ENCODE measurements around the gene GP1BA. TPM values are rescaled to one million over a fixed set of nuclear protein-coding genes. Genes with fewer than 3 reads are reported as not detected.

Gene GP1BA
- total and polyA plus RNA-seq, 2 experiments from 2014 or later: not detected

- Histone ChIP-seq H3K79me2 (peaks cover 15% of the 10 kb centered on the region), H3K4me2 (no peak overlapping the region), H3K36me3 (replicated peaks; ENCODE audit: insufficient read depth, low read depth) (no peaks in the 10 kb centered on the region), H3K9me3 (ENCODE audit: low read depth) (no peaks in the 10 kb centered on the region), H3K27ac (no peak overlapping the region), H3K4me1 (ENCODE audit: insufficient read depth) (no peaks in the 10 kb centered on the region), H3K9me2 (replicated peaks; ENCODE audit: insufficient read depth) (no peaks in the 10 kb centered on the region), H2AFZ (no peak overlapping the region), H3K27me3 (no peaks in the 10 kb centered on the region), H3K4me3 (no peak overlapping the region), H4K20me1 (ENCODE audit: insufficient read depth, poor library complexity, severe bottlenecking) (no peaks in the 10 kb centered on the region)
- TF ChIP-seq EZH2phosphoT487 (IDR thresholded peaks at IDR 0.05; ENCODE audit: low read depth, severe bottlenecking, unreplicated experiment) (no peak), CTCF (IDR thresholded peaks at IDR 0.05; ENCODE audit: poor library complexity) (no peak), EZH2 (IDR thresholded peaks at IDR 0.05; ENCODE audit: borderline replicate concordance) (no peak)
- 85% methylated on average over 9 of the region's 9 CpGs for WGBS (ENCODE audit: low lambda C conversion rate, missing lambda C conversion rate)
- DNase-seq (ENCODE audit: low spot score): no peak
These were observed 28.3 kb downstream of the GP1BA start for GRCh38 chr17:4960279-4960922.

- Histone ChIP-seq H3K36me3 (replicated peaks; ENCODE audit: insufficient read depth, low read depth) (no peaks in the 10 kb centered on the region), H3K9me2 (replicated peaks; ENCODE audit: insufficient read depth) (no peaks in the 10 kb centered on the region), H3K4me3 (no peak overlapping the region), H2AFZ (no peak overlapping the region), H3K4me1 (ENCODE audit: insufficient read depth) (peaks cover 20% of the 10 kb centered on the region), H3K27ac (peak overlapping the region; percentile 90), H3K79me2 (peaks cover 49% of the 10 kb centered on the region), H4K20me1 (ENCODE audit: insufficient read depth, poor library complexity, severe bottlenecking) (no peaks in the 10 kb centered on the region), H3K4me2 (peak overlapping the region; percentile 85), H3K9me3 (ENCODE audit: low read depth) (no peaks in the 10 kb centered on the region), H3K27me3 (no peaks in the 10 kb centered on the region)
- no peak for TF ChIP-seq EZH2phosphoT487 (IDR thresholded peaks at IDR 0.05; ENCODE audit: low read depth, severe bottlenecking, unreplicated experiment)
- no peak for TF ChIP-seq CTCF (IDR thresholded peaks at IDR 0.05; ENCODE audit: poor library complexity)
- TF ChIP-seq EZH2 (IDR thresholded peaks at IDR 0.05; ENCODE audit: borderline replicate concordance): no peak
- WGBS (ENCODE audit: low lambda C conversion rate, missing lambda C conversion rate): 98% methylated on average over 15 of the region's 15 CpGs
- no peak for DNase-seq (ENCODE audit: low spot score)
These were observed 33.4 kb downstream of the GP1BA start for GRCh38 chr17:4965311-4965986.

GRCh38 chr17:4966844-4967538, 34.9 kb downstream of the GP1BA start:
- WGBS (ENCODE audit: low lambda C conversion rate, missing lambda C conversion rate): under 1% methylated on average over 42 of the region's 42 CpGs
- Histone ChIP-seq H3K4me2 (peak overlapping the region; percentile 85), H3K9me3 (ENCODE audit: low read depth) (no peaks in the 10 kb centered on the region), H3K27me3 (no peaks in the 10 kb centered on the region), H3K27ac (peak overlapping the region; percentile 93), H3K36me3 (replicated peaks; ENCODE audit: insufficient read depth, low read depth) (no peaks in the 10 kb centered on the region), H2AFZ (no peak overlapping the region), H3K9me2 (replicated peaks; ENCODE audit: insufficient read depth) (no peaks in the 10 kb centered on the region), H4K20me1 (ENCODE audit: insufficient read depth, poor library complexity, severe bottlenecking) (no peaks in the 10 kb centered on the region), H3K4me3 (peak overlapping the region; percentile 31), H3K79me2 (peaks cover 65% of the 10 kb centered on the region), H3K4me1 (ENCODE audit: insufficient read depth) (peaks cover 22% of the 10 kb centered on the region)
- DNase-seq (ENCODE audit: low spot score): peak; percentile 99
- no peak for TF ChIP-seq EZH2 (IDR thresholded peaks at IDR 0.05; ENCODE audit: borderline replicate concordance)
- no peak for TF ChIP-seq EZH2phosphoT487 (IDR thresholded peaks at IDR 0.05; ENCODE audit: low read depth, severe bottlenecking, unreplicated experiment)
- no peak for TF ChIP-seq CTCF (IDR thresholded peaks at IDR 0.05; ENCODE audit: poor library complexity)

Data from hepatocyte (in vitro differentiated cells).